ENCODE results near the gene KRT40.

DNA sequence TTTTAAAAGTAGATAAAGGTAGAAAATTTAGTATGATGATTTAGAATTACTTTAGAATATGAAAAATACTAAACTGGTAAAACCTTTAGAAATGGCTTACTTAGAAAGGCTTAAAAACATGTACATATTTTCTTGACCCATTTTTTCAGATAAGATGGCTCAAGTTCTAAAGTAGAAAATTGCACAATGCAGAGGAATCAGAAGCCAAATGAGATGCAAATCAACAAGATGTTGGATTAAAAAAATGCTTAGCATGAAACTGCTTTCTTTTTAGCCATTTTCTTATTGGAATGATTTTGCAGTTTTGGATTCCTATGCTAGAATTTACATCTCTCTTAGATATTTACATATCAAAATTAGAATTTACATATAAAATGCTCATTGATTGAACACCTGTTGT, 26.3 kb upstream of the KRT40 start:
- TF ChIP-seq POLR2AphosphoS5 (IDR thresholded peaks at IDR 0.05; ENCODE audit: low read length), result no peak
- TF ChIP-seq CTCF (IDR thresholded peaks at IDR 0.05 in 2 of 3, conservative IDR thresholded peaks at IDR 0.05 in 1 of 3; ENCODE audit: control insufficient read depth in 2 of 3, extremely low read depth in 1 of 3, insufficient read depth in 1 of 3, low read depth in 3 of 3, low read length in 3 of 3), result no peak
- TF ChIP-seq EZH2 (IDR thresholded peaks at IDR 0.05; ENCODE audit: borderline replicate concordance, control insufficient read depth, low read depth, low read length), result no peak
- no peak for TF ChIP-seq SRF (IDR thresholded peaks at IDR 0.05; ENCODE audit: low read depth in 2 of 2, low read length in 2 of 2)
- no peak for TF ChIP-seq FOS (IDR thresholded peaks at IDR 0.05; ENCODE audit: borderline replicate concordance, extremely low read depth, insufficient read length)
- TF ChIP-seq NBN (IDR thresholded peaks at IDR 0.05), result no peak
- TF ChIP-seq TCF12 (IDR thresholded peaks at IDR 0.05; ENCODE audit: low read depth, low read length), result no peak
- no peak for TF ChIP-seq POLR2A (IDR thresholded peaks at IDR 0.05; ENCODE audit: low read depth, low read length)
- TF ChIP-seq, protein P1, sequence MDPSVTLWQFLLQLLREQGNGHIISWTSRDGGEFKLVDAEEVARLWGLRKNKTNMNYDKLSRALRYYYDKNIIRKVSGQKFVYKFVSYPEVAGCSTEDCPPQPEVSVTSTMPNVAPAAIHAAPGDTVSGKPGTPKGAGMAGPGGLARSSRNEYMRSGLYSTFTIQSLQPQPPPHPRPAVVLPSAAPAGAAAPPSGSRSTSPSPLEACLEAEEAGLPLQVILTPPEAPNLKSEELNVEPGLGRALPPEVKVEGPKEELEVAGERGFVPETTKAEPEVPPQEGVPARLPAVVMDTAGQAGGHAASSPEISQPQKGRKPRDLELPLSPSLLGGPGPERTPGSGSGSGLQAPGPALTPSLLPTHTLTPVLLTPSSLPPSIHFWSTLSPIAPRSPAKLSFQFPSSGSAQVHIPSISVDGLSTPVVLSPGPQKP (IDR thresholded peaks at IDR 0.05; ENCODE audit: low read depth, low read length), result no peak
